ENCODE data around the gene ANK2. TPM values are rescaled to one million over a fixed set of nuclear protein-coding genes. Genes with fewer than 3 reads are reported as not detected.

Gene ANK2
- total and polyA plus RNA-seq, 2 of the 13 experiments (the other 11 are each of a cell fraction or from before 2014, with no cell fraction given), result 2.7 to 15.1 TPM

- TF ChIP-seq ZNF276 (CRISPR knock-in tag; IDR thresholded peaks at IDR 0.05; ENCODE audit: low read depth), result 0 out of 2 replicates have a peak, but pooled peaks have one; percentile 46
- TF ChIP-seq ZNF317 (CRISPR knock-in tag; IDR thresholded peaks at IDR 0.05), result peak; percentile 50; the same call in 1 of the 2 replicates
- peak; percentile 75; the same call in 1 of the 2 replicates for TF ChIP-seq SALL1 (CRISPR knock-in tag; IDR thresholded peaks at IDR 0.05)
- no peak for TF ChIP-seq SETDB1 (CRISPR knock-in tag; IDR thresholded peaks at IDR 0.05; ENCODE audit: borderline replicate concordance)
- TF ChIP-seq ZNF770 (CRISPR knock-in tag; IDR thresholded peaks at IDR 0.05), result no peak
- TF ChIP-seq ZNF512 (CRISPR knock-in tag; IDR thresholded peaks at IDR 0.05), result no peak
- no peak for TF ChIP-seq PHF20 (CRISPR knock-in tag; IDR thresholded peaks at IDR 0.05)
- TF ChIP-seq SMYD3 (CRISPR knock-in tag; IDR thresholded peaks at IDR 0.05), result peak; percentile 72; the same call in 1 of the 2 replicates
- TF ChIP-seq ZBTB7B (CRISPR knock-in tag; IDR thresholded peaks at IDR 0.05), result no peak
- TF ChIP-seq ZMYM3 (CRISPR knock-in tag; IDR thresholded peaks at IDR 0.05), result peak; percentile 80
- TF ChIP-seq ZNF253 (CRISPR knock-in tag; IDR thresholded peaks at IDR 0.05; ENCODE audit: borderline replicate concordance), result no peak
- TF ChIP-seq CEBPB (IDR thresholded peaks at IDR 0.05; ENCODE audit: borderline replicate concordance, low read depth, low read length), result no peak
- TF ChIP-seq ZNF703 (CRISPR knock-in tag; IDR thresholded peaks at IDR 0.05; ENCODE audit: borderline replicate concordance), result no peak
- TF ChIP-seq PHF21A (CRISPR knock-in tag; IDR thresholded peaks at IDR 0.05), result no peak
- TF ChIP-seq ZSCAN20 (CRISPR knock-in tag; IDR thresholded peaks at IDR 0.05; ENCODE audit: borderline replicate concordance), result no peak
- no peak for TF ChIP-seq ZNF326 (CRISPR knock-in tag; IDR thresholded peaks at IDR 0.05; ENCODE audit: borderline replicate concordance)
- TF ChIP-seq NR2C2 (CRISPR knock-in tag; IDR thresholded peaks at IDR 0.05; ENCODE audit: borderline replicate concordance), result no peak
- TF ChIP-seq WIZ (CRISPR knock-in tag; IDR thresholded peaks at IDR 0.05), result peak; percentile 70; the same call in 1 of the 2 replicates
- TF ChIP-seq KMT2A (CRISPR knock-in tag; IDR thresholded peaks at IDR 0.05), result 0 out of 2 replicates have a peak, but pooled peaks have one; percentile 39
- no peak for TF ChIP-seq HNF1B (CRISPR knock-in tag; IDR thresholded peaks at IDR 0.05)
- 0 out of 2 replicates have a peak, but pooled peaks have one; percentile 44 for TF ChIP-seq ZMAT3 (CRISPR knock-in tag; conservative IDR thresholded peaks at IDR 0.05)
- TF ChIP-seq FOXJ3 (CRISPR knock-in tag; IDR thresholded peaks at IDR 0.05; ENCODE audit: borderline replicate concordance), result no peak; the same call in 1 of the 2 replicates
- peak; percentile 66; the same call in 1 of the 2 replicates for TF ChIP-seq ZNF441 (CRISPR knock-in tag; IDR thresholded peaks at IDR 0.05; ENCODE audit: borderline replicate concordance)
These were observed 132.0 kb downstream of the ANK2 start (continued) for GRCh38 chr4:113181289-113182007.
